ENCODE data around the gene CFAP20DC. TPM values are rescaled to one million over a fixed set of nuclear protein-coding genes. Genes with fewer than 3 reads are reported as not detected.

CFAP20DC gene
- total and polyA plus RNA-seq, 2 of the 13 experiments (the other 11 are each of a cell fraction or from before 2014, with no cell fraction given), result not detected

DNA sequence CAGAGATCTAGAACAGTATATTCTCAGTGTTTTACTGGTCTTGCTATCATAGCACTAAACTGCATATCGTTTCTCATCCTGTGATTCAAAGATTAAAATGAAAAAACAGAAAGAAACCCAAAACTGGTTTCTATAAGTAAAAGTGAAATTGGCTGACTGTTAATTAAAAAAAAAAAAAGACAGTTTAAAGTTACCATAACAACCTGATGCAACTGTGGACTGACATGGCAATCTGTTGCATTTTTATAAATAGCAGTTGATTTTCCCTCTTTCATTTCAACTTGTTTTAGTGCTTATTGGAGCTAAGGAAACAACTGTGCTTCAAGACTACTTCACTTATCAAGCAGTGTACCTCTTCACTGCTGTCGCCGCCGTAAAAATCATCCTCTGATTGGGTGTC, 186.6 kb downstream of the CFAP20DC start (continued):
- TF ChIP-seq ZNF3 (CRISPR knock-in tag; IDR thresholded peaks at IDR 0.05) (no peak), KLF11 (CRISPR knock-in tag; IDR thresholded peaks at IDR 0.05) (no peak), JARID2 (CRISPR knock-in tag; IDR thresholded peaks at IDR 0.05; ENCODE audit: insufficient replicate concordance) (no peak), HNF4A (CRISPR knock-in tag; IDR thresholded peaks at IDR 0.05) (no peak), MTA1 (CRISPR knock-in tag; IDR thresholded peaks at IDR 0.05; ENCODE audit: borderline replicate concordance) (no peak), MYC (CRISPR knock-in tag; IDR thresholded peaks at IDR 0.05; ENCODE audit: borderline replicate concordance) (no peak), ZNF552 (CRISPR knock-in tag; IDR thresholded peaks at IDR 0.05; ENCODE audit: borderline replicate concordance) (no peak)
- TF ChIP-seq, protein P1, sequence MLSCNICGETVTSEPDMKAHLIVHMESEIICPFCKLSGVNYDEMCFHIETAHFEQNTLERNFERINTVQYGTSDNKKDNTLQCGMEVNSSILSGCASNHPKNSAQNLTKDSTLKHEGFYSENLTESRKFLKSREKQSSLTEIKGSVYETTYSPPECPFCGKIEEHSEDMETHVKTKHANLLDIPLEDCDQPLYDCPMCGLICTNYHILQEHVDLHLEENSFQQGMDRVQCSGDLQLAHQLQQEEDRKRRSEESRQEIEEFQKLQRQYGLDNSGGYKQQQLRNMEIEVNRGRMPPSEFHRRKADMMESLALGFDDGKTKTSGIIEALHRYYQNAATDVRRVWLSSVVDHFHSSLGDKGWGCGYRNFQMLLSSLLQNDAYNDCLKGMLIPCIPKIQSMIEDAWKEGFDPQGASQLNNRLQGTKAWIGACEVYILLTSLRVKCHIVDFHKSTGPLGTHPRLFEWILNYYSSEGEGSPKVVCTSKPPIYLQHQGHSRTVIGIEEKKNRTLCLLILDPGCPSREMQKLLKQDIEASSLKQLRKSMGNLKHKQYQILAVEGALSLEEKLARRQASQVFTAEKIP (CRISPR knock-in tag; IDR thresholded peaks at IDR 0.05; ENCODE audit: borderline replicate concordance), result no peak

DNA sequence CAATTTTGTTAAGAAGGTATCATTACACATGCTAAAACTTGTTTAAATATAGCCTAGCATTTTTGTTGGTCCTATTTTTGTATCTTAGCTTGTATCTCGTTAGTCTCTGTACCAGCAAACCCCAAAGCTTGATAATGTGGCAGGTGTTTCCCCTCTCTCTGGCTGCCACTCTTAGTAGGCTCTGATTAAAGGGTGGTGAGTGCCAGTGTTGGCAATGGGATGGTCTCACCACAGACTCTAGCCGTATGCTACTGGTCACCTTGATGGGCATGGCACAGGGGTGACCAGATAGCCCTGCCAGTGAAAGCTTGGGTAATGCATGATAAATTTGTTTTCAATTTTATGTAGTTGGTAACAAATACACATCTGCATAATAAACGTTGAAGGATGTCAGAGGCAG, 188.3 kb downstream of the CFAP20DC start:
- FAIRE-seq, result no peak
- Histone ChIP-seq H3K9me3 (ENCODE audit: low read length) (no peaks in the 10 kb centered on the region), H3K27me3 (ENCODE audit: control insufficient read depth in 1 of 2, insufficient read depth in 2 of 2, low read length in 2 of 2) (no peaks in the 10 kb centered on the region), H3K27ac (ENCODE audit: extremely low read length, insufficient read depth, low read length) (no peak overlapping the region), H3K4me2 (ENCODE audit: low read depth, low read length) (no peak overlapping the region), H3K9ac (ENCODE audit: insufficient read depth, low read depth, low read length) (no peak overlapping the region), H3K36me3 (replicated peaks in 1 of 2; ENCODE audit: control insufficient read depth in 1 of 2, insufficient read depth in 2 of 2, low read length in 2 of 2) (no peaks in the 10 kb centered on the region), H4K20me1 (ENCODE audit: insufficient read depth, low read length) (no peaks in the 10 kb centered on the region), H2AFZ (ENCODE audit: low read length) (no peak overlapping the region), H3K79me2 (ENCODE audit: insufficient read depth, low read length) (no peaks in the 10 kb centered on the region), H3K4me1 (ENCODE audit: insufficient read depth, low read length) (no peaks in the 10 kb centered on the region), H3K4me3 (replicated peaks in 1 of 3; ENCODE audit: insufficient read depth in 1 of 3, low read depth in 2 of 3, low read length in 3 of 3) (no peak overlapping the region)
- ChIA-PET CTCF (ENCODE audit: low intra/inter-chr PET ratio, low total read pairs) (no interaction called here), POLR2A (no interaction called here)
- 0% methylated on average over 3 of the region's 3 CpGs for WGBS (ENCODE audit: low lambda C conversion rate)
- ATAC-seq, result no peak
- intact Hi-C loops (cut with micrococcal nuclease; ENCODE audit: unreplicated experiment) (no loop called here), in situ Hi-C loops (cut with HindIII; ENCODE audit: extremely low pct_ligation_motif_present, low pct_unique_long_range_greater_than_20kb) (no loop called here)
- DNase-seq (ENCODE audit: low spot score), result no peak
- TF ChIP-seq KAT8 (CRISPR knock-in tag; IDR thresholded peaks at IDR 0.05) (no peak), POLR2AphosphoS2 (IDR thresholded peaks at IDR 0.05; ENCODE audit: low read depth, low read length) (no peak), ZFP36L1 (CRISPR knock-in tag; IDR thresholded peaks at IDR 0.05) (no peak), ZNF12 (CRISPR knock-in tag; IDR thresholded peaks at IDR 0.05) (no peak), ZNF431 (CRISPR knock-in tag; IDR thresholded peaks at IDR 0.05; ENCODE audit: borderline replicate concordance, low read depth) (no peak), ZSCAN20 (CRISPR knock-in tag; IDR thresholded peaks at IDR 0.05; ENCODE audit: borderline replicate concordance) (no peak), ZFP82 (CRISPR knock-in tag; IDR thresholded peaks at IDR 0.05; ENCODE audit: borderline replicate concordance) (no peak), MEIS2 (CRISPR knock-in tag; IDR thresholded peaks at IDR 0.05) (no peak), FOXO1 (CRISPR knock-in tag; IDR thresholded peaks at IDR 0.05) (no peak)
- TF ChIP-seq, protein P2, sequence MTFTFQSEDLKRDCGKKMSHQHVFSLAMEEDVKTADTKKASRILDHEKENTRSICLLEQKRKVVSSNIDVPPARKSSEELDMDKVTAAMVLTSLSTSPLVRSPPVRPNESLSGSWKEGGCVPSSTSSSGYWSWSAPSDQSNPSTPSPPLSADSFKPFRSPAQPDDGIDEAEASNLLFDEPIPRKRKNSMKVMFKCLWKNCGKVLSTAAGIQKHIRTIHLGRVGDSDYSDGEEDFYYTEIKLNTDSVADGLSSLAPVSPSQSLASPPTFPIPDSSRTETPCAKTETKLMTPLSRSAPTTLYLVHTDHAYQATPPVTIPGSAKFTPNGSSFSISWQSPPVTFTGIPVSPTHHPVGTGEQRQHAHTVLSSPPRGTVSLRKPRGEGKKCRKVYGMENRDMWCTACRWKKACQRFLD (CRISPR knock-in tag; IDR thresholded peaks at IDR 0.05; ENCODE audit: borderline replicate concordance), result no peak
- TF ChIP-seq, protein P3, sequence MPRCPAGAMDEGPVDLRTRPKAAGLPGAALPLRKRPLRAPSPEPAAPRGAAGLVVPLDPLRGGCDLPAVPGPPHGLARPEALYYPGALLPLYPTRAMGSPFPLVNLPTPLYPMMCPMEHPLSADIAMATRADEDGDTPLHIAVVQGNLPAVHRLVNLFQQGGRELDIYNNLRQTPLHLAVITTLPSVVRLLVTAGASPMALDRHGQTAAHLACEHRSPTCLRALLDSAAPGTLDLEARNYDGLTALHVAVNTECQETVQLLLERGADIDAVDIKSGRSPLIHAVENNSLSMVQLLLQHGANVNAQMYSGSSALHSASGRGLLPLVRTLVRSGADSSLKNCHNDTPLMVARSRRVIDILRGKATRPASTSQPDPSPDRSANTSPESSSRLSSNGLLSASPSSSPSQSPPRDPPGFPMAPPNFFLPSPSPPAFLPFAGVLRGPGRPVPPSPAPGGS (CRISPR knock-in tag; IDR thresholded peaks at IDR 0.05), result no peak
- BruUV-seq (replicated peaks), result no TSS peak

Measured in HepG2 (cell line).